Progenitor cell of endocrine pancreas (in vitro differentiated cells): ENCODE results near the gene PAQR5. TPM values are rescaled to one million over a fixed set of nuclear protein-coding genes. Genes with fewer than 3 reads are reported as not detected.

Experiments
- DNase-seq: peaks from one replicate; pipeline ENCODE4 v3.0.0; 2021; ENCODE audit warnings: low spot score; ENCODE audit not compliant: unreplicated experiment
- H3K27ac Mint-ChIP-seq: 2 replicates; pipeline ENCODE4 v1.8.0; 2021; ENCODE audit warnings: mild to moderate bottlenecking, moderate library complexity, mixed read lengths
- H3K27me3 Mint-ChIP-seq: 2 replicates; pipeline ENCODE4 v1.8.0; 2021; ENCODE audit warnings: mixed read lengths
- H3K36me3 Mint-ChIP-seq: 2 replicates; pipeline ENCODE4 v1.8.0; 2022; ENCODE audit warnings: mixed read lengths; ENCODE audit not compliant: insufficient read depth
- H3K4me1 Mint-ChIP-seq: 2 replicates; pipeline ENCODE4 v1.8.0; 2021; ENCODE audit warnings: low read depth, mixed read lengths
- H3K4me3 Mint-ChIP-seq: 2 replicates; pipeline ENCODE4 v1.8.0; 2021; ENCODE audit warnings: low read depth, mild to moderate bottlenecking, moderate library complexity, mixed read lengths
- H3K9me3 Mint-ChIP-seq: 2 replicates; pipeline ENCODE4 v1.8.0; 2021; ENCODE audit warnings: low read depth, mixed read lengths
- total RNA-seq: library from RNA; stranded (reverse); gene quantifications from 2 replicates; pipeline ENCODE4 v1.2.1, GENCODE V29; 2021
- TF ChIP-seq, protein P1 (sequence below): fragments of 200-600 bp; sonication (generic); IDR thresholded peaks from one replicate; pipeline ENCODE4 v1.5.0; 2021; ENCODE audit warnings: antibody characterized with exemption, mild to moderate bottlenecking; ENCODE audit not compliant: unreplicated experiment

Gene PAQR5
- total RNA-seq, 1 donor from 2014 or later, result 14.6 TPM

DNA sequence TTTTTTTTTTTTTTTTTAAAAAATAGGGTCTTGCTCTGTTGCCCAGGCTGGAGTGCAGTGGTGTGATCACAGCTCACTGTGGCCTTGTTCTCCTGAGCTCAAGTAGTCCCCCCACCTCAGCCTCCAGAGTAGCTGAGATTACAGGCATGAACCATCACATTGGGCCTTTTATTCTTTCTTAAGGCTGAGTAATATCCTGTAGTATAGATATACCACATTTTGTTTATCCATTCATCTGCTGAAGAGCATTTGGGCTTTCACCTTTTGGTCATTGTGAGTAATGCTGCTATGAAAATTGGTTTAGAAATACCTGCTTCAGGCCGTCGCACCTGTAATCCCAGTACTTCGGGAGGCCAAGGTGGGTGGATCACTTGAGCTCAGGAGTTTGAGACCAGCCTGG, 42.6 kb downstream of the PAQR5 start:
- TF ChIP-seq, protein P1, sequence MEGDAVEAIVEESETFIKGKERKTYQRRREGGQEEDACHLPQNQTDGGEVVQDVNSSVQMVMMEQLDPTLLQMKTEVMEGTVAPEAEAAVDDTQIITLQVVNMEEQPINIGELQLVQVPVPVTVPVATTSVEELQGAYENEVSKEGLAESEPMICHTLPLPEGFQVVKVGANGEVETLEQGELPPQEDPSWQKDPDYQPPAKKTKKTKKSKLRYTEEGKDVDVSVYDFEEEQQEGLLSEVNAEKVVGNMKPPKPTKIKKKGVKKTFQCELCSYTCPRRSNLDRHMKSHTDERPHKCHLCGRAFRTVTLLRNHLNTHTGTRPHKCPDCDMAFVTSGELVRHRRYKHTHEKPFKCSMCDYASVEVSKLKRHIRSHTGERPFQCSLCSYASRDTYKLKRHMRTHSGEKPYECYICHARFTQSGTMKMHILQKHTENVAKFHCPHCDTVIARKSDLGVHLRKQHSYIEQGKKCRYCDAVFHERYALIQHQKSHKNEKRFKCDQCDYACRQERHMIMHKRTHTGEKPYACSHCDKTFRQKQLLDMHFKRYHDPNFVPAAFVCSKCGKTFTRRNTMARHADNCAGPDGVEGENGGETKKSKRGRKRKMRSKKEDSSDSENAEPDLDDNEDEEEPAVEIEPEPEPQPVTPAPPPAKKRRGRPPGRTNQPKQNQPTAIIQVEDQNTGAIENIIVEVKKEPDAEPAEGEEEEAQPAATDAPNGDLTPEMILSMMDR, result no peak
- Mint-ChIP-seq H3K36me3 (peaks cover 4% of the 10 kb centered on the region), H3K27me3 (no peaks in the 10 kb centered on the region), H3K4me1 (no peaks in the 10 kb centered on the region), H3K4me3 (no peak overlapping the region), H3K27ac (no peak overlapping the region), H3K9me3 (no peaks in the 10 kb centered on the region)
- no peak for DNase-seq

DNA sequence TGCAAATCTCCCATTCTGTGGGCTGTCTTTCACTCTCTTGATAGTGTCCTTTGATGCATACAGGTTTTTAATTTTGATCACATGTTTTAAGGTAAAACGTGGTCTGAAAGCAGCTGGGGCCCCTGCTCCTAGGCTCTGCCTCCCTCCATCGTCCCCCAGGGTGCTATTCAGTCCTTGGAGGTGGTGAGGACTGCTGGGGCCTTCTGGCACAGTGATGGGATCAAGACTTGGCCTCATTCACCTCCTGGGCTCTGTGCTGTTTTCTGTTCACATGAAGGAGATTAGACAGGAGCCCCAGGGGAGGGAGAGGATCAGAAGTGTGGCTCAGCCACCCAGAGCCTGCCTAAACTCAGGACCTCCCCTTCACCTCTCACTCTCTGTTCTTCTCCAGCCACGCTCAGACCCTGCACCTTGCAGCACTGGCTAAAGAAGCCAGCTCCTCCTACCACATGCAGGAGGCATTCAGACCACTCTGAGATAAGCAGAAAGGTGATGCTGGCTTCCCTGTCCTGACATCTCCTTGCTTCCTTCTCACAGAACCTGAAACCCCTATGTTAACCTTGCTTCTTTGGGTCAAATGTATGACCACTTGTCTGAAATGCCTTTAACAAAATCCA, 43.9 kb downstream of the PAQR5 start:
- Mint-ChIP-seq H3K36me3 (peaks cover 3% of the 10 kb centered on the region), H3K27ac (no peak overlapping the region), H3K4me1 (no peaks in the 10 kb centered on the region), H3K9me3 (no peaks in the 10 kb centered on the region), H3K4me3 (no peak overlapping the region), H3K27me3 (no peaks in the 10 kb centered on the region)
- no peak for DNase-seq
- TF ChIP-seq, protein P1, result no peak

DNA sequence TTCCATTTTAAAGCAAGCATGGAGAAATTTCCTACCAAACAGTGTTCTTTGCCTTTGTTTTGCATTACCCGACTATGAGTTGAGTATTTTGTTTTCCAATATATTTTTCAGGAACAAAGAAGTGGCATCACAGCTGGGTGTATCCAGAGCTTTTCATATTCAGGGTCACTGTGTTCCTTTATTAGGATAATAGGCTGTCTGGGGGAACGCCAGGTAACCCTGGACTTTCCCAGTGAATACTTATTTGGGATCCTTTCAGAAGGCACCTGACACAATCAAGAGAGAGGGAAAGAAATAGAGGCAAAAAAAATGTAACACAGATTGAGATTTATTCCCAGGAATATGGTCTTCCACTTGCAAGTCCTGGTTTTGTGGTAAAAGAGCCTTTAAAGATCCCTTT, 44.4 kb downstream of the PAQR5 start:
- Mint-ChIP-seq H3K36me3 (peaks cover 3% of the 10 kb centered on the region), H3K9me3 (no peaks in the 10 kb centered on the region), H3K27me3 (no peaks in the 10 kb centered on the region), H3K4me1 (no peaks in the 10 kb centered on the region), H3K27ac (no peak overlapping the region), H3K4me3 (no peak overlapping the region)
- TF ChIP-seq, protein P1, result no peak
- DNase-seq, result no peak

DNA sequence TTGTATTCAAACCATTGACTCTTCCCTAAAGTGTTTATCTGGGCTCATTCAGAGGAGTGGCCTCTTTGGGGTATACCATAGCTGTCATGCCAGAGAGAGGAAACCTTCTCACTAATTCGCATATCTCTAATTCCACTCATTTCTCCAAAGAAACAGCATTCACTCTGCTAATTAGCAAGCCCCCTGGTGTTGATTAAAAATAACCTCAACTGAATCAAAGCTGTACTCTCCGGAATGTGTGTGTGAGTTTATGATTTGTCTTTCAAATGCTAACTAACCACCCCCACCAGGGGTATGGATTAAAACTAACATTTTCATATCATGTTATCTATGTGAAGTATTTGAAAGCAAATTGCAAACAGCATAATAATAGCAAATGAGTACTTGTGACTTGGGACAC, 45.5 kb downstream of the PAQR5 start:
- H3K4me1 Mint-ChIP-seq, result no peaks in the 10 kb centered on the region
- no peak for DNase-seq
- TF ChIP-seq, protein P1, result no peak
- no peaks in the 10 kb centered on the region for H3K9me3 Mint-ChIP-seq
- H3K4me3 Mint-ChIP-seq, result no peak overlapping the region
- peaks cover under 1% of the 10 kb centered on the region for H3K36me3 Mint-ChIP-seq
- H3K27me3 Mint-ChIP-seq, result no peaks in the 10 kb centered on the region
- no peak overlapping the region for H3K27ac Mint-ChIP-seq

DNA sequence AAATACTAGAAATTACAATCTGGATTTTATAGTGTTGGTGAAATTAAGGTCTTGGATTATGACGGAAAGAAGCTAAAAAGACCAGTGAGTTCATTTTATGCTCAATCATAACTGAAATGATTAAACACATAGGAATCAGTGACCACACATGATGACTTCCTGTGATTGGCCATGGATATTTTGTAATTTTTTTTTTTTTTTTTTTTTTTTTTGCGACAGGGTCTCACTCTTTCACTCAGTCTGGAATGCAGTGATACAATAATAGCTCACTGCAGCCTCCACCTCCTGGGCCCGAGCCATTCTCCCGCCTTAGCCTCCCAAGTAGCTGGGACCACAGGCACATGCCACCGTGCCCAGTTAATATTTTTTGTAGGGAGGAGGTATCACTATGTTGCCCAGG, 47.4 kb downstream of the PAQR5 start:
- Mint-ChIP-seq H3K36me3 (no peaks in the 10 kb centered on the region), H3K27me3 (no peaks in the 10 kb centered on the region), H3K9me3 (no peaks in the 10 kb centered on the region), H3K4me3 (no peak overlapping the region), H3K4me1 (no peaks in the 10 kb centered on the region), H3K27ac (no peak overlapping the region)
- no peak for DNase-seq
- TF ChIP-seq, protein P1, result no peak
